HepG2 (cell line): ENCODE measurements around the gene SUCLA2. TPM values are rescaled to one million over a fixed set of nuclear protein-coding genes. Genes with fewer than 3 reads are reported as not detected.

ENCODE experiments used
- ATAC-seq: fragments of 200-7000 bp; cut with Tn5 transposase; 3 replicates; pipeline ENCODE4 v1.9.1; 2020; ENCODE audit warnings: mild to moderate bottlenecking, moderate library complexity
- BruUV-seq: library from RNA; stranded (reverse); fragments of 400-500 nt; replicated peaks from 2 replicates; lab custom pipeline; 2021; lab: Mats Ljungman, UMichigan
- CTCF ChIA-PET: fragments of 300-600 bp; formaldehyde crosslinking; extraction: SDS; loops from one replicate; lab custom pipeline; 2021; ENCODE audit warnings: low total read pairs, inconsistent platforms, low intra/inter-chr PET ratio; lab: Yijun Ruan, JAX
- POLR2A ChIA-PET: fragments of 350-600 bp; sonication (Branson Sonifier 250); formaldehyde crosslinking; loops from one replicate; lab custom pipeline; 2020; ENCODE audit warnings: antibody characterized with exemption, inconsistent platforms; lab: Yijun Ruan, JAX
- DNase-seq: peaks from one replicate; pipeline ENCODE4 v3.0.0-alpha.2; 2015; ENCODE audit warnings: low spot score
- FAIRE-seq: peaks from 3 replicates; lab custom pipeline; 2011; peaks lifted over from hg19 to GRCh38; lab: Jason Lieb, UNC
- H2AFZ ChIP-seq: one replicate; pipeline ENCODE4 v1.6.1; 2011; ENCODE audit warnings: low read length, inconsistent platforms
- H3K27ac ChIP-seq: fragments of 300-600 bp; 3 replicates; pipeline ENCODE4 v1.8.0; 2011; ENCODE audit warnings: mixed run types, mild to moderate bottlenecking, mixed read lengths, low read length, inconsistent platforms; ENCODE audit not compliant: insufficient read depth; ENCODE audit errors: extremely low read length
- H3K27me3 ChIP-seq, 2 experiments: fragments of 200-600 bp in 1 of 2; 2 replicates in 1 of 2; 3 replicates in 1 of 2; pipeline versions ENCODE4 v1.6.0 to v1.8.0; 2011; ENCODE audit warnings: low read length in 2 of 2, mild to moderate bottlenecking in 2 of 2, moderate library complexity in 2 of 2, inconsistent platforms in 1 of 2; ENCODE audit not compliant: insufficient read depth in 2 of 2, control insufficient read depth in 1 of 2
- H3K36me3 ChIP-seq, 2 experiments: fragments of 200-600 bp in 1 of 2; replicated peaks in 1 of 2; 2 replicates in 1 of 2; 3 replicates in 1 of 2; pipeline versions ENCODE4 v1.5.1 to v1.8.0; 2011; ENCODE audit warnings: low read length in 2 of 2, inconsistent platforms in 1 of 2; ENCODE audit not compliant: insufficient read depth in 2 of 2, control insufficient read depth in 1 of 2
- H3K4me1 ChIP-seq: 2 replicates; pipeline ENCODE4 v1.5.1; 2012; ENCODE audit warnings: low read length, inconsistent platforms; ENCODE audit not compliant: insufficient read depth
- H3K4me2 ChIP-seq: 2 replicates; pipeline ENCODE4 v1.6.0; 2011; ENCODE audit warnings: low read depth, low read length, inconsistent platforms
- H3K4me3 ChIP-seq, 3 experiments: fragments of 200-600 bp in 1 of 3; sonication (generic), shearing (Covaris generic) in 1 of 3; replicated peaks in 1 of 3; 2 replicates each; pipeline ENCODE4 v1.5.1; 2011 to 2016; ENCODE audit warnings: low read length in 3 of 3, inconsistent platforms in 2 of 3, low read depth in 2 of 3, mild to moderate bottlenecking in 2 of 3, control low read depth in 1 of 3, mixed read lengths in 1 of 3; ENCODE audit not compliant: insufficient read depth in 1 of 3
- H3K79me2 ChIP-seq: one replicate; pipeline ENCODE4 v1.6.1; 2011; ENCODE audit warnings: low read length, inconsistent platforms; ENCODE audit not compliant: insufficient read depth
- H3K9ac ChIP-seq: 2 replicates; pipeline ENCODE4 v1.6.0; 2011; ENCODE audit warnings: mild to moderate bottlenecking, low read depth, low read length, inconsistent platforms; ENCODE audit not compliant: insufficient read depth
- H3K9me3 ChIP-seq: 2 replicates; pipeline ENCODE4 v1.5.1; 2012; ENCODE audit warnings: mild to moderate bottlenecking, low read length
- H4K20me1 ChIP-seq: 2 replicates; pipeline ENCODE4 v1.6.0; 2011; ENCODE audit warnings: inconsistent platforms, mild to moderate bottlenecking, low read length, moderate library complexity; ENCODE audit not compliant: insufficient read depth
- CSRNP1 ChIP-seq: sonication (generic); formaldehyde crosslinking; IDR thresholded peaks from 2 replicates; pipeline ENCODE4 v1.8.1; 2023; ENCODE audit warnings: mild to moderate bottlenecking, missing genetic modification reagents
- HDAC6 ChIP-seq: fragments of 200-600 bp; sonication (generic); IDR thresholded peaks from 2 replicates; pipeline ENCODE4 v1.7.0; 2017; ENCODE audit warnings: mild to moderate bottlenecking, antibody characterized with exemption, low read length, low read depth
- KDM1A ChIP-seq: IDR thresholded peaks from 2 replicates; pipeline ENCODE4 v1.6.1; 2016; ENCODE audit warnings: missing compliant biosample characterization
- PAX8 ChIP-seq: sonication (generic); formaldehyde crosslinking; IDR thresholded peaks from 2 replicates; pipeline ENCODE4 v1.8.0; 2022; ENCODE audit warnings: mild to moderate bottlenecking, missing genetic modification reagents, borderline replicate concordance
- PPARG ChIP-seq: conservative IDR thresholded peaks from 2 replicates; pipeline ENCODE4 v1.6.1; 2016; ENCODE audit warnings: missing biosample characterization, missing genetic modification reagents
- ZNF225 ChIP-seq: sonication (generic); formaldehyde crosslinking; IDR thresholded peaks from 2 replicates; pipeline ENCODE4 v1.4.0; 2020; ENCODE audit warnings: mild to moderate bottlenecking, missing genetic modification reagents
- ZNF484 ChIP-seq: sonication (generic); formaldehyde crosslinking; IDR thresholded peaks from 2 replicates; pipeline ENCODE4 v1.5.1; 2020; ENCODE audit warnings: mild to moderate bottlenecking, low read depth, missing genetic modification reagents, borderline replicate concordance
- ZNF564 ChIP-seq: sonication (generic); formaldehyde crosslinking; IDR thresholded peaks from 2 replicates; pipeline ENCODE4 v1.8.1; 2023; ENCODE audit warnings: mild to moderate bottlenecking, missing genetic modification reagents
- ZNF687 ChIP-seq: sonication (generic); formaldehyde crosslinking; IDR thresholded peaks from 2 replicates; pipeline ENCODE4 v1.5.1; 2020; ENCODE audit warnings: mild to moderate bottlenecking, missing genetic modification reagents, moderate library complexity
- WGBS: methylation state at CpG from one replicate; pipeline ENCODE4 v1.1.6; 2017; ENCODE audit warnings: low lambda C conversion rate; 5-methylcytosine and 5-hydroxymethylcytosine counted together
- in situ Hi-C: cut with HindIII; loops from 2 replicates; pipeline ENCODE4 v1.10.0; 2017; ENCODE audit warnings: low pct_unique_long_range_greater_than_20kb; ENCODE audit not compliant: extremely low pct_ligation_motif_present
- intact Hi-C: fragments of 100-400 bp; cut with micrococcal nuclease; formaldehyde crosslinking; loops from one replicate; pipeline ENCODE4 v1.10.0; 2022; ENCODE audit not compliant: unreplicated experiment
- polyA plus RNA-seq, 8 experiments: library from polyadenylated mRNA; depleted of rRNA in 3 of 8; stranded (reverse) in 7 of 8; unstranded in 1 of 8; fragments of >200 nt; fragmentation: Illumina TruSeq in 4 of 8; extraction: Trizol in 4 of 8; gene quantifications; 2 replicates each; pipeline versions ENCODE4 v1.2.1 to v1.2.3, GENCODE V29; 2011 to 2016; ENCODE audit warnings: low read depth in 4 of 8, missing spikeins in 1 of 8, mixed read lengths in 1 of 8; ENCODE audit not compliant: insufficient read depth in 1 of 8
- total RNA-seq, 5 experiments: library from RNA; depleted of rRNA; stranded (reverse); fragments of >200 nt; fragmentation: Illumina TruSeq; extraction: Trizol; gene quantifications; 2 replicates each; pipeline ENCODE4 v1.2.3, GENCODE V29; 2016; ENCODE audit warnings: low read depth in 1 of 5
- TF ChIP-seq, protein P1 (sequence below): sonication (generic); formaldehyde crosslinking; IDR thresholded peaks from 2 replicates; pipeline ENCODE4 v1.4.0; 2020; ENCODE audit warnings: mild to moderate bottlenecking, low read depth, missing genetic modification reagents

The SUCLA2 gene
- total and polyA plus RNA-seq, 2 of the 13 experiments (the other 11 are each of a cell fraction or from before 2014, with no cell fraction given) = 28.4 to 77.1 TPM

DNA sequence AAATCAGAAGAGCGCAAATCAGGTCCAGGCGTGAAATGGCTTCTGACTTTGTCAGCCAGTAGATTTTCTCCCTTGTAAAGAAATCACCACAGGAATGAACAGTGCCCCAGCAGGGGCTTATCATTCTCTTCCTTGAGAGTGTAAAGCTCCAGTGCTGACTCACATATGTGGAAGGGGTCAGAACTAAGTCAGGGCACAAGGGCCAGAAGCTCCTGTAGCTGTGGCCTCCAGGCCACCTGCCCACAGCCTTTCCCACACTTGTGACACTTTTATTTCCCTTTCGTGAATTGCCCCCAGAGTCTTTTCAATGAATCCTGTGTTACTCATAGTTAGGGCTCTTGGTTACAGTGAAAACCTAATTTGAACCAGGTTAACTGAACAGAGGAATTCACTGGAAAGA lies 99.6 kb downstream of the SUCLA2 start:
- POLR2A ChIA-PET = no interaction called here
- FAIRE-seq = no peak
- Histone ChIP-seq H3K4me3 (no peak overlapping the region), H3K9ac (no peak overlapping the region), H3K27me3 (no peaks in the 10 kb centered on the region), H3K36me3 (no peaks in the 10 kb centered on the region), H3K4me1 (peaks cover 23% of the 10 kb centered on the region), H3K79me2 (no peaks in the 10 kb centered on the region), H2AFZ (no peak overlapping the region), H3K9me3 (no peaks in the 10 kb centered on the region), H4K20me1 (no peaks in the 10 kb centered on the region), H3K27ac (no peak overlapping the region), H3K4me2 (no peak overlapping the region)
- intact Hi-C loops = no loop called here
- in situ Hi-C loops = no loop called here
- no peak for DNase-seq
- 90% methylated on average over 3 of the region's 3 CpGs for WGBS
- ATAC-seq = no peak; the same call in 2 of the 3 replicates
- no TSS peak for BruUV-seq
- CTCF ChIA-PET = no interaction called here
- TF ChIP-seq ZNF225 (CRISPR knock-in tag) (no peak), PAX8 (CRISPR knock-in tag) (no peak), CSRNP1 (CRISPR knock-in tag) (no peak), ZNF687 (CRISPR knock-in tag) (no peak), KDM1A (CRISPR knock-in tag) (no peak), PPARG (no peak), ZNF484 (CRISPR knock-in tag) (no peak), HDAC6 (no peak), ZNF564 (CRISPR knock-in tag) (no peak)
- TF ChIP-seq, protein P1, sequence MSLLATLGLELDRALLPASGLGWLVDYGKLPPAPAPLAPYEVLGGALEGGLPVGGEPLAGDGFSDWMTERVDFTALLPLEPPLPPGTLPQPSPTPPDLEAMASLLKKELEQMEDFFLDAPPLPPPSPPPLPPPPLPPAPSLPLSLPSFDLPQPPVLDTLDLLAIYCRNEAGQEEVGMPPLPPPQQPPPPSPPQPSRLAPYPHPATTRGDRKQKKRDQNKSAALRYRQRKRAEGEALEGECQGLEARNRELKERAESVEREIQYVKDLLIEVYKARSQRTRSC = no peak
